ENCODE data around the gene TFB1M.
A peak's percentile ranks its signal among the peaks of the same experiment; 100 is the strongest.
"Not testable (repeated sequence)": the region's sequence is repeated elsewhere in the genome, so short reads cannot be mapped to it uniquely, and the experiment has no call there.

The TFB1M gene

DNA sequence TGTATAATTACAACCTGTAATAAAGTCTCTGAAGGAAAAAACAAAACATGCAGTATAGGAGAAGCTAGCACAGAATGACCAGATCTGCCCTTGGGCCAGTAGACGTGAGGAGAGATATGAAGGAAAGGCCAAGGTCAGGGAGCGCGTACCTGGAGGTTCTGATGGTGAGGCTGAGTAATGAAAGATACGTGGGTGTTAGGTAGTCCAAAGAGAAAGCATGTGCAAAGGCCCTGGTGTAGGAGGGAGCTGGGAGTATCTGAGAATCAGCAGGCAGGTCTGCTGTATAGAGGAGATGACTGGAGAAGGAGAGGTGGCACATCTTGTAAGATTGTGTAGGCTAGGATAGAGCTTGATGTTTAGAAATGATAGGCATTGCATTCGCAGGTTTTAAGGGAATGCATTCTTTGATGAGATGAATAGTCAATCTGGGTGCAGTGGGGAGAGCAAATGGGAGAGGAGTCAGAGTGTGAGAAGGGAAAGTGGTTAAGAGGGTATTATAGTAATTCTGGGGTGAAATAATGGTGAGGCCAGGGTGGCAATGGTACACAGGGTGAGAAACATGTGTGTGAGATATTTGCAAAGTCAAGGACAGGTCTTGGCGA lies 15.9 kb upstream of the TFB1M start:
- DNase-seq (ENCODE audit: low read depth in 2 of 2): no peak

DNA sequence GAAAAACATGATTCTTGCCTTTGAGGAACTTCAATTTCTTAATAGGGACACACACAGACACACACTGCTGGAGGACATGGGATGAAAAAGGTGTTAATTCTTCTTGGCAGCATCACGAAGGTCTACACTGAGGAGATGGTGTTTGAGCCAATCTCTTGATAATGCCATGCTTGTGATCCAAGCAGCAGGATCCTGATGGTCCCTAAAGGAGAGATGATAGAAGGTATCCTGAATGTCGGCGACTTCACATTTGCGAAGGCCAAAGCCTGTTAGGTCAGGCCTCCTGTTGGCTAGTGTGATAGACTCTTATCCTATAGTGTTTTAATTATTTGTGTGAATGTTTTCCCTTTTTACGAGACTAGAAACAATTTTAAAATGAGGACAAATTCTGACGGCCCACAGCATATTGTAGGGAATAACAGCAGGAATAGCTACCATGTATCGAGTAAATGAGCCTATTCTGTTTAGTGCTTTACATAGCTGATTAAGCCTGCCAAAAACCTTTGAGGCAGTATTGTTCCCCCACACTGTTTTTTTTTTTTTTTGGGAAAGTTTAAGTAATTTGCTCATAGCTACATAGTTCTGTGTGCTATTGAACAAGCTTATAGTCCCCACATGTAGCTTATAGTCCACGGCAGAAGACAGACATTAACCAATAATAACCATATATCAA lies 15.3 kb upstream of the TFB1M start:
- no peak for DNase-seq (ENCODE audit: low read depth in 2 of 2)

DNA sequence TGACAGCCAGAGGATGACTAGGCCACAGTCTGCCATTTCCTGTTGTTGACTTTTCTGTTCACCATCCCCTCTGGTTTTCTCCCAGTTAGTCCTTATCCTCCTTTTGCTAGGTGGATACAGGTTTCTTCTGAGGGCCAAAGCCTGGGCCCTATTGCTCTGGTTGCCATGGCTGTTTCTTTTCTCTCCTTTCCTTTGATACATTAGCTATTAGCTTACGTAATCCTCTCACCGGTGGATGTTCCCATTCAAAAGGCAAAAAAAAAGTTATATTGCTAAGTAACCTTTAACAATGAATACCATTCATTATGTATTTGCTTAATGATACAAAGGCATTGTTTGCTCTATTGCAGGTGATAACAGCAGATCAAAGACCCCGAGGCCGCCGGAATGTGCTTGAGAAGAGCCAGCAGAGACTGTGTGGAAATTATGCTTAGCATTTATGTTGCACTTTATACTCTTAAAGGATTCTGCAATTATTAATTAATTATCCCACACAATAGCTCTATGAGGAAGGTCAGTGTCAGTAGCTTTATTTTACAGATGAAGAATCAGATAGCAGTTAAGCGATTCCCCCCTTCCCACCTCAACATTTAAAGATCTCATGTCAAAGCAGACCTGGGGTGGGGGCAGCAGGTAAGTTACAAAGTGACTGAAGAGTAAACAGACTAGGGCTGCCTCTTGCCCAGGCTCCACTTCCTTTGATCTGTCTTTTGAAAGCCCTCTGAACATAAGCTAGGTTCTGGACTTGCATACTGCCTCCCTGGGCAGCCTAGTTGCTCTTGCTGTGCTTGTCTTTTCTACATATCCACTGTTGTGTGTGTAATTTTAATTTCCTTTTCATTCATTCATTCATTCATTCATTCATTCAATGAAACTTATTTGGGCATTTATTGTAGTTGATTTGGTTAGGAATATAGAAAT lies 14.5 kb upstream of the TFB1M start:
- no peak for DNase-seq (ENCODE audit: low read depth in 2 of 2)

DNA sequence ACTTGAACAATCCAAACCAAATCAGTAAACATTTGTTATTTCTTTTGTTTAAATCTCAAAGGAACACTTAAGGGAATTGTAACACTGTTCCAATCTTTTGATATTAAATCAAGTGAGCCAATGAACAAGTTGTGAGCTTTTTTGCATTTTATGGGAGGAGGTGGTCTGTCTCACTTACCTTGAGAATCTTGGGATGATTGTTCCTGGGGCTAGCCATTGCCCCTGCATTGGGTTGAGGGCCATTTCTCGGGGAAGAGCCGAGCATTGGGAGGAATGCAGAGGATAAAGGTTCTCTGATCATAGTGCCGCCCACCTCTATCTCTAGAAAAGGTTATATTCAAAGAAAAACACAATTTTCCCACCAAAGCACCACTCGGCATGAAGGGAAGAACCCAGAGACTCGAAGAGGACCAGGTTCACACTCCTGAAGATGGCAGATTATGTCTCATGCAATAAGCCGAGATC lies 13.8 kb upstream of the TFB1M start:
- no peak for DNase-seq (ENCODE audit: low read depth in 2 of 2)

DNA sequence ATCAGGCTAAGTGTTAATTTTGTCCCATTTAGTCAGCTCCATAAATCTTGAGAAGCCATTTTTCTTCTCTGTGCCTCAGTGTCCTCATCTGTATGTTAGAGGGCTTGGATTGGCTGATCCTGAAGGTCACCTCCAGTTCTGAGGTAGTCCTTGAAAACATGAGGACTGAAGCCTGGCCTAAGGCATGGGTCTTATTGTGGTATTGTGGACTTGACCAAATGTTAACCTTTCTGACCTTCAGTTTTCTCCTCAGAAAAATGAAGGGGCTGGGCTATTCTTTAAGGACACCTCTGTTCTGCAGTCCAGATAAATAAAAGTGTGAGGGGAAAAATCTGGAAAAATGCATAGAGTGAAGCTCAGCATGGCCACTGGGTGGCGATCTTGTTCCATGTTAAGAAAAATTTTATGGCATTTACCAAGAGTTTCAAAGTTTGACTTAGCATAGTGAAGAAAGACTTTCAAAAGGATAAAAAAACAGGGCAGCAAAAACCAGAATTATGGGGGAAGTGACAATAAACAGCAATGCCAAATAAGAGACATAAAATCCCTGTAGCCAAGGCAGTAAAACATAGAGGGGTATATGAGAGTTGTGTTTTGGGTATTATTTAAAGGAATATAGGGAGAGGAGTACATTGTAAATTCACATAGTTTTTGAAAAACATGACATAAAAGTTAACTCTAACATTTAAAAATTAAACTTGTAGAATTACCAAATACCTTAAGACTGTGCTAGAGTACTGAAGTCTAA lies 13.2 kb upstream of the TFB1M start:
- DNase-seq (ENCODE audit: low read depth in 2 of 2): peak; percentile 23 to 35

DNA sequence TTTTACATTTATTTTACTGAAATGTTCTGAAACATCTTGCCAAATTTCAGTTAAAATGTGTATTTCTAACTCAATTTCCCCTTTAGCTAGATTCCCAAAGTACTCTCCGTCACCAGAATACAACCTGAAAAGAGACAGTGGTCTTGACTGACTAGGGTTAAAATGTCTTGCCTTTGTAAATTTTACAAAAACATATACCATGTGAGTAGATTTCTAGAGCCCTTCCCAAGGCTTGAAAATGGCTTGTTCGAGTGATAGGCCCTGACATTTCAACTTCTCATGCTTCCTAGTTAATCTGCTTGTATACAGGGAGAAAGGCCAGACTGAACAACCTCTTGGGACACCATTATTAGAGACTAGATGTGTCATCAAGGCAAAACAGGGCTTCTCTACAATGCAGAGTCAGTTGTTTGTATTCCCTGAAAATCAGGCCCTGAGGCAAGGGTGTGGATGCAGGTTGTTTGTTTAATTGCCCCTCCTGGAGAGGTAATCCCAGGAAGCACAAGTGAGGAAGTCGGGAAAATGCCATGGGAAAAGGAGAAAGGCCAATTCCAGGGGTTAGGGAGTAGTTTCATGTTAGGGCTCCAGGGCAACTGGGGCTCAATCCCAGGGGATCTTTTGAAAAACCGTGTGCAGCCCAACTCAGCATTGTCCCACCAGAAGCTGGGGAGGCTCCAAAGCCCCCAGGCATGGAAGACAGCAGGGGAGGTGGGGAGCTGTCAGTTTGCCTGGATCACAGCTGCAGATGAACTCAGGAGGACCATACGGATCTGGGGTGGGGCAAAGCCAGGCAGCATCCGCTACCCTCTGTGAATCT lies 11.6 kb upstream of the TFB1M start:
- no peak for DNase-seq (ENCODE audit: low read depth in 2 of 2)

DNA sequence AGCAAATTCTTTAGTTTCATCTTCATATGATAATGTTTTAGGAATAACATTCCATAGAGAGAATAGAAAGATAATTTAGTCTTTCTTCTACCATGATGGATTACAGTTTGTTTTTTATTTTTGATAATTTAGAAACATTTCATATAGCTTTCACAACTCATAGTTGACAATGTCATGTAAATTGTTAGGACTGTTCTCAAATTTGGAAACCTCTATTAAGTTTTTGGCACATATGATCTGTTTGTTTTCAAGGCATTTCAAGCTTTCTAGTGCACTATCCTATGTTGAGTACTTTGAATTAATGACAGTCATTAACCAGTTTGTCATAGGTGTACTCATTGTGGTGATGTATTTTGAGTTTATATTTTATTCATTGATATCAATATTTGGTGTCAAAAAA lies 10.7 kb upstream of the TFB1M start:
- no peak for DNase-seq (ENCODE audit: low read depth in 2 of 2)

DNA sequence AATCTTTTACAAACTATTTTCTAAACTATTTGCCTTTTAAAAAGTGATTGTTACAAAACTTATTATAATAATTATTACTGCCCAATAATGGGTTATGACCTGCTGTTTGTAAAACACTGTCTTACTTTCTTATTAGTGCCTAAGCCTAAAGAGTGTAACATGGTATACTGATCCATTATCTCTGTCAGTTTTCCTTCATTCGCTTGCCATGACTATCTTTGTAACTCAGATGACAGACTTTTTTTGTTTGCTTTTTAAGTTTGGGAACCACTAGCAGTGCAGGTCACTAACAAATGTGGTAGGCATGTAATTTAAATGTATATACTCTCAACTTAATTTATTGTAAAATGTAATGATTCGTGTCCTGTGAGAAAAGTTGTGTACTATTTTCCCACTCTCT lies 9.9 kb upstream of the TFB1M start:
- DNase-seq (ENCODE audit: low read depth in 2 of 2): no peak

DNA sequence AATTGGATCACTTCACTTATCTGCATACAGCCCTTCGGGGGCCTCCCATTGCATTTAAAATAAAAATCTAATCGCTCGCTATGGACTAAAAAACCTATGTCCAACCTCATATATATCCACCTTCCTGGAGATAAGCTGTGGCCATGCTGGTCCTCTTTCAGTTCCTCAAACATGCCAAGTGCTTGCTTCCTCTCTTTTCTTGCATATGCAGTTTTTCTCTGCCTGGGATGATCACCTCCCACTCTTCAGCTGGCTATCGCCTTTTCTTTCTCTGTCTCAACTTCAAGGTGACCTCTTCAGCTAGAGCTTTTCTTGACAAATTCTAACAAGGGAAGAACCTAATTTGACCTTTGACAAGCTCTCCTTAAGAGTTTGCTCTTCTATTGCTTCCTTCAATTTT lies 5.6 kb upstream of the TFB1M start:
- no peak for DNase-seq (ENCODE audit: low read depth in 2 of 2)

DNA sequence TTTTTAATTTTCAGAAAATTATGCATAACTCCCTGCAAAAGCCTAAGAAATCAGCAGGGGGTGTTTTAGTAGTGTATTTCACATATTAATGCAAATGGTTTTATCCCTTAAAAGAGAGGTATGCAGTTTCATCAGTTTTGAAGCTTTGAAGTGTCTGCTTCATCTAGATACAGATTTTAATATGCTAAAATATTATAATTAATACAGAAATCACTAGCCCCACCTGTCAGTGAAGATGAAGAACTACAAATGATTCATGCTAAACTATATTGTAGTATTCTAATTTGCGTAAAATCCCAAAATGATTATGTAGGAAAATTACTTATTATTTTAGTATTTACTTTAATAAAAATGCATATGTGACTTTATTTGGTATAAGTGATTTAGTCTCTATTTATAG lies 2.9 kb upstream of the TFB1M start:
- DNase-seq (ENCODE audit: low read depth in 2 of 2): no peak

DNA sequence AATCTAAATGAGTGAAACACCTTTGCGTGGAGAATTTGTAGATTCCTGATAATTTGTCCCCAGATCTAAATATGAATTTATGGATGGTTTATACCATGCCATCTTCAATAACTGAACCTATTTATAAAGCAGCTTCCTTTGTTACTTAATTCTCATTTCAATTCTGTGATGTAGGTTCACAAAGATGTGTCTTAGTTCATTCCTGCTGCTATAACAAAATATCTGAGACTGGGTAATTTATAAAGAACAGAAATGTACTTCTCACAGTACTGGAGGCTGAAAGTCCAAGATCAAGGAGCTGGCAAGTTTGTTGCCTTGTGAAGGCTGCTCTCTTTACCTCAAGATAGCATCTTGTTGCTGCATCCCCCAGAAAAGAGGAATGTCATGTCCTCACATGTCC lies 2.1 kb upstream of the TFB1M start:
- DNase-seq (ENCODE audit: low read depth in 2 of 2): no peak

DNA sequence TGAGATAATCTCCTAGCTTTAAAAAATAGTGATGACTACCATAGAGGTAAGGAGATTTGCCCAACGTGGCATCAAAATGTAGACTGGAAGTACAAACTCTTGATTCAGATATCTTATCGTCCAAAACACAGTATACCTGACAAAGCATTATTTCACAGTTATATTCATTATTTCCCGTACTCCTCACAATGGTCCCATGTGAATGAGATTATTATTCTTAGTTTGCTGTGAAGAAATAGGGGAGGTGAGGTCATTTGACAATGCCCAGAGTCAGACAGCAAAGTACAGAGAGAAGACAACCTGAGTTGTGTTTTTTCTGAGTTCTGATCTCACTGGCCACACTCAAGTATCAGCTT lies 1.2 kb upstream of the TFB1M start:
- DNase-seq (ENCODE audit: low read depth in 2 of 2): no peak

DNA sequence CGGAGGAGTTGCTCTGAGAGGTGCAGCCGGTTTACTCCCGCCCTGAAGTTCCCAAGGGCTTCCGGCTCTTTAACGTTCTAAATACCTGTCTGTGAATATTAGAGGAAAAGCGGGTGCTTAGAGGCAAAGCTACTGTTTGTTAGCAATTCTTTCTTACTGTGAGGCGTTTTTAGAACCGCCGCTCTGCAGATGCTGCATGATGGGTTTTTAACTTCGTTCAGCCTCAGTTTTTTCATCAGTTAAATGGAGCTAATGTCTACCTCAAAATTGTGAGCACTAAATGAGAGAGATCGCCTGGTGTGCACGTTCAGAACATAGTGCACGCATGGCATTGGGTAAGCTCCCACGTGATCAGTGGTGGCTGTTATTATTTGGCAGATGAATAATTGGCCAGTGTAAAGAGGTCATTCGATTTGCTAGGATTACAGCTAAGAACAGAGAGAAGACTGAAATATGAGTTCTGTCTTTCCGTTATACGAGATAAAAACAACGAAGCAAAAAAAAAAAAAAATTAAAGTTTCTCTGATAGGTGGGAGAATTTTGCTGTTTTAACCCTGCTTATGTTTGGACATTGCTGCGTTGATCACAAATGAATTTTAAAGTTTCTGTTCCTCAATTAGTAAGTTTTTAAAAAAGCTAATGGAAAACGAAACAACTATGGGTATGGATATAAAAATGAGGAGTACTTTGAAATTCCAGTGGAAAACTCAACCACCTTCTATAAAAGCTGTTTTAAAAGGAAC lies 660 bp upstream of the TFB1M start:
- peak; percentile 17 to 32 for DNase-seq (ENCODE audit: low read depth in 2 of 2)

DNA sequence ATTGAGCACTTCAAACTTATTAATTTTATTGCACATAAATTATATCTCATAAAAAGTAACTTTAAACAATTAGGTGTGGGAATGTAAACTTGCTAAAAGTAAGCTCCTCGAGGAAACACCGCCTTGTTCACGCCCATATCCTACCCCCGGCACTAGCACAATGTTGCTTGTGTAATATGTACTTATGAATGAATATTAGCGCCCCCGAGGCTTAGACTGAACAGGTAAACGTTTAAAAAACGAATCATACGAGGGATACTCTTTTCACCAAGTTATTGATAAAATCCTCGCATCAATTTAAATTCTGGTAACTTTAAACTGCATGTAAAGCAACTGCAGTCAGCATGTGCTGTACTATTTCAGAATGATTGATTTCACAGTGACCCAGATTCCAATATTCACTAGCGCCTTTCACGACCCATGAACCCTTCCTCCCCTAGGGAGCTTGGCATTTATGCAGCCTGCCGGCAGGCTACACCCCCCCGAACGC lies 637 bp downstream of the TFB1M start:
- DNase-seq (ENCODE audit: low read depth in 2 of 2): no peak

DNA sequence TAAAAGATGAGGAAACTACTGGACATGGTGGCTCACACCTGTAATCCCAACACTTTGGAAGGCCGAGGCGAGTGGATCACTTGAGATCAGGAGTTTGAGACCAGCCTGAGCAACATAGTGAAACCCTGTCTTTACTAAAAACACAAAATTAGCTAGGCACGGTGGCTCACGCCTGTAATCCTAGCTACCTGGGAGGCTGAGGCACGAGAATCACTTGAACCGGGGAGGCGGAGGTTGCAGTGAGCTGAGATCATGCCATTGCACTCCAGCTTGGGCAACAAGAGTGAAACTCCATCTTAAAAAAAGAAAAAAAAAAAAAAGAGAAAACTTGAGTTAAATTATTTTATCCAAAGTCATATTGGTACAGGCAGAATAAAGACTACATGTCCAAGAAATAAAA lies 1.3 kb downstream of the TFB1M start:
- DNase-seq (ENCODE audit: low read depth in 2 of 2): not testable (repeated sequence)

DNA sequence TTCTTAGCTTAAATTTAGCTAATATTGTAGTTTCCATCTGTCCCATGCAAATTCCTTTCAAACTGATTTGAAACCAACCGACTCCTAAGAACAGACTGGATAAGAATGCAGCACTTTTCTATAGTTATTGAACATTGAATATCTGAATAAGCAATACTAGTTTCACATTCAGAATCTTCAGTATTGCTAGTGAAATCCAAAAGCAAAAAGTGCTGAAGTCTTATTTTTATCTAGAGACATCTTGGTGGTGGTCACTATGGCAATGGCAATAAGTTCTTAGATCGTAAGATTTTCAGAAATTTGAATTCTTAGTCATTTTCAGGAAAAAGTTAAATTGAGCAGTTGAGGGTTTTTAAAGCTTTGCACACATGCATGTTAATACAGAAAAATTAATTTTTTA lies 2.7 kb downstream of the TFB1M start:
- no peak for DNase-seq (ENCODE audit: low read depth in 2 of 2)

DNA sequence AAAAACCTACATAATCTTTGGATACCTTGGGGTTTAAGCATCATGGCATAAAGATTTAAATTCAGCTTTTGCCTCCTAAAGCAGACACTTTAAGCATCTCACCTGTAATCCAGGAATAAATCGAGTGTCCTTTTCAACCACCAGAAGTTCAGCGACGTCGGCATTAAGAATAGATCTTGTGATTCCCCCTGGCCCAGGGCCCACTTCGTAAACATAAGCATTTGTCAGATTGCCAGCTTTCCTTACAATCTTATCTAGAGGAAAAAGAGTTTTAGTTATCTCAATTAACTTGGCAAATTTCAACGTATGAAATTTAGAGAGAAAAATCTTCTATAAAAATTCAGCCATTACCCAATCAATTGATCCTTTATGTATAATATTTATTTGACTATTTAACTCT lies 3.2 kb downstream of the TFB1M start:
- no peak for DNase-seq (ENCODE audit: low read depth in 2 of 2)

DNA sequence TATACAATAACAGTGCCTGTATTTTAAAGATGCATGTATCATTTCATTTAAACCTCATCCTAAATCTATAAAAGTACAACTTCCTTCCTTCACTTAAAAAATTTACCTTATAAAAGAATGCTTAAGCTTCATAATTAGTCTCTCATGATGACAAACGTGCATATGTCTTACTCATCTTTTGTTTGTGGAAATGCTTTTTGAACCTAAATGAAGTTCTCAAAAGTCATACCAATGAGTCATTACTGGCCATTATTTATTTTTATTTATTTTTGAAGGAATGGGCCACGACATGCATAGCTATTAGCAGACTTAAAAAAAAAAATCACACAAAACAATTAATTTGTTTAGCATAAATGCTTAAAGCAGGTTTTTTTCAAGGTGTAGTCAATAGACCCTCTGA lies 3.7 kb downstream of the TFB1M start:
- no peak for DNase-seq (ENCODE audit: low read depth in 2 of 2)

DNA sequence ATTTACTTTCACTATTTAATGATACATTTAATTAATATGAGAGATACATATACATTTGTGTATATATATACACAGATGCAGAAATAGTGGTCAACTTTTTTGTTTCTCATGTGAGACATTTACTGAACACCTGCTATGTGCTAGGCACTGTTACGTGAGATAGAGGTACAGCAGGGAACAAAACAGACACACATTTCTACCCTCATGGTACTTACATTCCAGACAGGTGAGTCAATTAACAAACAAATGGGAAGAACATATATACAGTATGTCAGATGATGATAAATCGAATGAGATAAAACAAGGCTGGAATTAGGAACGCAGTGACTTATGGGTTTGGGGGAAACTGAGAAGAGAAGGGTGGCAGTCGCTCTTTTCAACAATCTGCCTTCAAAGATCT lies 5.1 kb downstream of the TFB1M start:
- DNase-seq (ENCODE audit: low read depth in 2 of 2): no peak

DNA sequence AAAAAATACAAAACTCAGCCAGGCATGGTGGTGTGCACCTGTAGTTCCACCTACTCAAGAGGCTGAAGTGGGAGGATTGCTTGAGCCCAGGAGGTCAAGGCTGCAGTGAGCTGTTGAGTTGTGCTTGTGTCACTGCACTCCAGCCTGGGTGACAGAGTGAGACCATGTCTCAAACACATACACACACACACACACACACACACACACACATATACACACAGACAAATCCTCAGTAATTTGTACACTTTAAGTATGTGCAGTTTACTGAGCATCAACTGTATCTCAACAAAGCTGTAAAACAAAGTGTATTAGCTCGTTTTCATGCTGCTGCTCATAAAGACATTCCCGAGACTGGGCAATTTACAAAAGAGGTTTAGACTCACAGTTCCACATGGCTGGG lies 7.3 kb downstream of the TFB1M start:
- no peak for DNase-seq (ENCODE audit: low read depth in 2 of 2)
